Measurements from ENCODE around the gene TINAG. TPM values are rescaled to one million over a fixed set of nuclear protein-coding genes. Genes with fewer than 3 reads are reported as not detected.

The TINAG gene
- total RNA-seq, 4 donors from 2014 or later: not detected

GRCh38 chr6:54307439-54307910 lies 766 bp upstream of the TINAG start:
- no peaks in the 10 kb centered on the region for H3K4me1 ChIP-seq
- intact Hi-C loops (cut with DNase I): no loop called here
- no peak for DNase-seq
- H3K4me3 ChIP-seq (replicated peaks in 1 of 3): no peak overlapping the region
- no peak overlapping the region for H3K27ac ChIP-seq
- TF ChIP-seq POLR2A (IDR thresholded peaks at IDR 0.05): no peak
- TF ChIP-seq, protein P1, sequence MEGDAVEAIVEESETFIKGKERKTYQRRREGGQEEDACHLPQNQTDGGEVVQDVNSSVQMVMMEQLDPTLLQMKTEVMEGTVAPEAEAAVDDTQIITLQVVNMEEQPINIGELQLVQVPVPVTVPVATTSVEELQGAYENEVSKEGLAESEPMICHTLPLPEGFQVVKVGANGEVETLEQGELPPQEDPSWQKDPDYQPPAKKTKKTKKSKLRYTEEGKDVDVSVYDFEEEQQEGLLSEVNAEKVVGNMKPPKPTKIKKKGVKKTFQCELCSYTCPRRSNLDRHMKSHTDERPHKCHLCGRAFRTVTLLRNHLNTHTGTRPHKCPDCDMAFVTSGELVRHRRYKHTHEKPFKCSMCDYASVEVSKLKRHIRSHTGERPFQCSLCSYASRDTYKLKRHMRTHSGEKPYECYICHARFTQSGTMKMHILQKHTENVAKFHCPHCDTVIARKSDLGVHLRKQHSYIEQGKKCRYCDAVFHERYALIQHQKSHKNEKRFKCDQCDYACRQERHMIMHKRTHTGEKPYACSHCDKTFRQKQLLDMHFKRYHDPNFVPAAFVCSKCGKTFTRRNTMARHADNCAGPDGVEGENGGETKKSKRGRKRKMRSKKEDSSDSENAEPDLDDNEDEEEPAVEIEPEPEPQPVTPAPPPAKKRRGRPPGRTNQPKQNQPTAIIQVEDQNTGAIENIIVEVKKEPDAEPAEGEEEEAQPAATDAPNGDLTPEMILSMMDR (IDR thresholded peaks at IDR 0.05): no peak
- no peaks in the 10 kb centered on the region for H3K27me3 ChIP-seq
- H3K36me3 ChIP-seq: no peaks in the 10 kb centered on the region
- WGBS, 2 donors: 65 to 67% methylated on average over 2 of the region's 2 CpGs
- no peaks in the 10 kb centered on the region for H3K9me3 ChIP-seq

DNA sequence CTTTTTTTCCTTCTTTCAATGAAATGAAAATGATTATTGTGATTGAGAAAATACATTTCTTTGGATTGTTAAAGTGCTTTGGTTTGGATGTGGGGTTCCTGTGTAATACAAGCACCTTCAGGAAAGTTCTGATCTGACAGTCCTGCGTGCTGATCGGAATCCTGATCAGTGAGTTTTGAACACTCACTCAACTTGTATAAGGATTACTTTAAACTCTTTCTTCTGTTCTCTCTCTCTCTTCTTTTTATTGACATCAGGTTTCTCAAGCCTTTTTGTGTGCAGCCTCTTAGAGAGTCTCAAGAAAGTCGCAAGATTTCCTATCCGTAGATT lies 710 bp downstream of the TINAG start:
- no peak for DNase-seq
- H3K36me3 ChIP-seq: no peaks in the 10 kb centered on the region
- TF ChIP-seq, protein P1 (IDR thresholded peaks at IDR 0.05): no peak
- TF ChIP-seq POLR2A (IDR thresholded peaks at IDR 0.05): no peak
- H3K27me3 ChIP-seq: no peaks in the 10 kb centered on the region
- no peaks in the 10 kb centered on the region for H3K4me1 ChIP-seq
- no peaks in the 10 kb centered on the region for H3K9me3 ChIP-seq
- no peak overlapping the region for H3K4me3 ChIP-seq (replicated peaks in 1 of 3)
- intact Hi-C loops (cut with DNase I): no loop called here
- 58 to 75% methylated on average over 4 of the region's 4 CpGs for WGBS, 2 donors
- H3K27ac ChIP-seq: no peak overlapping the region

DNA sequence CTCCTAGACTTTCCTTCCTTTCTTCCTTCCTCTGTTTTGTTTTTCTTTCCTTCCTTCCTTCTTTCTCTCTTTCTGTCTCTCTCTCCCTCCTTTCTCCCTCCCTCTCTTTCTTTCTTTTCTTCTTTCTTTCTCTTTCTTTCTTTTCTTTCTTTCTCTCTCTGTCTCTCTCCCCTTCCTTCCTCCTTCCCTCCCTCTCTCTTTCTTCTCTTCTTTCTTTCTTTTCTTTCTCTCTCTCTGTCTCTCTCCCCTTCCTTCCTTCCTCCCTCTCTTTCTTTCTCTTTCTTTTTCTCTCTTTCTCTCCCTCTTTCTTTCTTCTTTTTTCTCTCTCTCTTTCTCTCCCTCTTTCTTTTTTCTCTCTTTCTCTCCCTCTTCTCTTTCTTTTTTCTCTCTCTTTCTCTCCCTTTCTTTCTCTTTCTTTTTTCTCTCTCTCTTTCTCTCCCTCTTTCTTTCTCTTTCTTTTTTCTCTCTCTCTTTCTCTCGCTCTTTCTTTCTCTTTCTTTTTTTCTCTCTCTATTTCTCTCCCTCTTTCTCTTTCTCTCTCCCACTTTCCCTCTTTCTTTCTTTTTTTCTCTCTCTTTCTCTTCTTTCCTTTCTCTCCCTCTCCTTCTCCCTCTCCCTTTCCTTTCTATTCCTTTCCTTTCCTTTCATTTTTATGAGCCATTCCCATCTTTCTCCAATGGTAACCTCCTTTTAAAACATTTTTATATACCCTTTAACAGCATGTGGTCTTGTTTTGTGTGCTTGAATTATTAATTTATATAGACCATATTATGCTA lies 2.3 kb downstream of the TINAG start:
- Histone ChIP-seq H3K4me3 (replicated peaks in 1 of 3) (no peak overlapping the region), H3K36me3 (no peaks in the 10 kb centered on the region), H3K27me3 (no peaks in the 10 kb centered on the region), H3K4me1 (no peaks in the 10 kb centered on the region), H3K27ac (no peak overlapping the region), H3K9me3 (no peaks in the 10 kb centered on the region)
- DNase-seq: no peak
- TF ChIP-seq POLR2A (IDR thresholded peaks at IDR 0.05): no peak
- TF ChIP-seq, protein P1 (IDR thresholded peaks at IDR 0.05): no peak
- intact Hi-C loops (cut with DNase I): no loop called here
- WGBS, 2 donors: 83 to 86% methylated on average over 1 of the region's 1 CpG

DNA sequence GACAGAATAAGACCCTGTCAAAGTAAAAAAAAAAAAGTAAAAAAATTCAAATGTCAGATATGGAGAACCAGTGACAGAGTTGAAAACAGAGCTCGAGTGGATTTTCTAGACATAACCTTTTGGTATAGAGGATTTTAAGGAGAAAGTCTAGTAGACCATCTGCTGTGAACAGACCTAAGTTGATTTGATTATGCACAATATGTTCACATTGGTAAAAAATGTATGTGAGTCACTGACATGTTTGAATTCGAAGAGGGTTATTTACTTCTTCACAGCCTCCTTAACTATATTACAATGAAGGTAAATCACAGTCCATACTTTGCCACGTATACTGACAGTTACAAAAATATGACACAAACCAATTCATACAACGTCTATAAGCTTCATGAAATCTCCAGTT lies 7.4 kb downstream of the TINAG start:
- WGBS, 2 donors: 84 to 88% methylated on average over 4 of the region's 4 CpGs
- TF ChIP-seq, protein P1 (IDR thresholded peaks at IDR 0.05): no peak
- no peak for TF ChIP-seq POLR2A (IDR thresholded peaks at IDR 0.05)
- no peaks in the 10 kb centered on the region for H3K36me3 ChIP-seq
- DNase-seq: no peak
- H3K4me3 ChIP-seq (replicated peaks in 1 of 3): no peak overlapping the region
- H3K27ac ChIP-seq: no peak overlapping the region
- no peaks in the 10 kb centered on the region for H3K27me3 ChIP-seq
- intact Hi-C loops (cut with DNase I): no loop called here
- no peaks in the 10 kb centered on the region for H3K9me3 ChIP-seq
- H3K4me1 ChIP-seq: no peaks in the 10 kb centered on the region

DNA sequence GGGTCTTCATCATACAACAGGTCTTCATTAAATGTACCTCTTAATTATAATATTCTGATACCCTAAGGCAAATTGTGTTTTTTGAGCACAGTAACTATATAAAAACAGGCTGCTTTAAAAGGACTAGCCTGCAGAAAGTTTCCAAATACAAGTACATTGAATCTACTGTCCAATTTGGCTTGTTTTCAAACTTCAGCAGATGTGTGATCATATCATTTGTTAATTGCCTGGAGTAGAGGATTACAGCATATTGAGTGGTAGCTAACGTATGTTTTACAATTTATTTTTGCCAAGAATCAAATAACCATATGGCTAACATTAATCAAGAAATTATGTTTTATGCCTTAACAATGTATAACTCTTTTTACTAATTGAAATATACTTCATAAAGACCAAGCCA lies 12.6 kb downstream of the TINAG start:
- no peak overlapping the region for H3K27ac ChIP-seq
- H3K36me3 ChIP-seq: no peaks in the 10 kb centered on the region
- no peak overlapping the region for H3K4me3 ChIP-seq (replicated peaks in 1 of 3)
- intact Hi-C loops (cut with DNase I): no loop called here
- no peaks in the 10 kb centered on the region for H3K9me3 ChIP-seq
- H3K4me1 ChIP-seq: no peaks in the 10 kb centered on the region
- H3K27me3 ChIP-seq: no peaks in the 10 kb centered on the region
- TF ChIP-seq, protein P1 (IDR thresholded peaks at IDR 0.05): no peak
- no peak for DNase-seq
- 73 to 77% methylated on average over 1 of the region's 1 CpG for WGBS, 2 donors

Measured in thyroid gland (tissue), 4 donors.